ENCODE measurements around the gene GPATCH3. TPM values are rescaled to one million over a fixed set of nuclear protein-coding genes. Genes with fewer than 3 reads are reported as not detected.

The GPATCH3 gene
- total RNA-seq, 1 donor: 11.8 TPM

DNA sequence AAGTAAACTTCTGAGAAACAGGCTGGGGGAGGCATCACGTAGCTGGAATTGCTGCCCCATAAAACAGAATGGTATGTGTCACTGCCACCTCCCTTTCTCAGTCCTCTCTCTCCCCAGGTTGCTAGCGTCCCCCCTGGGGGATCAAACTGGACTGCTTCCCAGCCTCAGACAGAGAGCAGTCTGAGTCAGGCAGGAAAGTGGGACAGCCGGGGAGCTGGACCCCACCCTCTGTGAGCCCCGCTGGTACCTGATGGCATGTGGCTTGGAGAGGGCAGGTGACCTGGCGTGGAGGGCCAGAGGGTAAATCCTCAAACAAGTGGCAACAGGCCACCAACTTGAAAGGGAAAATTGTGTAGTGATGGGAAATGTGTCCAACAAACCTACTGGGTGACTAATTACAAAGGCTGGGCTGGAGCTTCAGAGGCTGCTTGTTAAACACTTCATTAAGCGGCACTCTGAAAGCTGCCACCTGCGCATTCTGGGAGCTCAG lies 38.3 kb downstream of the GPATCH3 start:
- Histone ChIP-seq H3K27me3 (ENCODE audit: insufficient read depth, low read length) (no peaks in the 10 kb centered on the region), H3K4me3 (ENCODE audit: low read length) (no peak overlapping the region), H3K9me3 (ENCODE audit: low read depth, low read length) (no peaks in the 10 kb centered on the region), H3K4me1 (ENCODE audit: insufficient read depth, low read length) (peaks cover 15% of the 10 kb centered on the region)

DNA sequence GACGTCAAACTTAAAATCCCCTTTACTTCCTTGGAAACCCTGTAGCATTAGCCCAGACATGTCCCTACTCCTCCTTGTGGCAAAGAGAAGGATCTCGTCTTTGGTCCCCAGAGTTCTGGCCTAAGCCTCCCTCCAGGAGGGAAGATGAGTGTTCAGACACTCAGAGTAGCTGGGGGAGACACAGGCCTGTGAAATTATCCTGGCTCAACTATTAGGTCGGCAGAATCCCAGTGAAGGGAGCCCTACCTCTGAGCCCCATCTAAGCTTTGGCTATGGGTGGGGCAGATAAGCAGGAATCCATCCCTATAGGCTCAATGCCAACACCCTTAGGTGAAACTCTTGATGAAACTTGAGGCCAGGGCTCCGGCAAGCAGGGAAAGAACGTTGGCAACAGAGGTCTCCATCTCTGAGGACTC lies 39.0 kb downstream of the GPATCH3 start:
- Histone ChIP-seq H3K9me3 (ENCODE audit: low read depth, low read length) (no peaks in the 10 kb centered on the region), H3K4me3 (ENCODE audit: low read length) (no peak overlapping the region), H3K4me1 (ENCODE audit: insufficient read depth, low read length) (peaks cover 15% of the 10 kb centered on the region), H3K27me3 (ENCODE audit: insufficient read depth, low read length) (no peaks in the 10 kb centered on the region)

DNA sequence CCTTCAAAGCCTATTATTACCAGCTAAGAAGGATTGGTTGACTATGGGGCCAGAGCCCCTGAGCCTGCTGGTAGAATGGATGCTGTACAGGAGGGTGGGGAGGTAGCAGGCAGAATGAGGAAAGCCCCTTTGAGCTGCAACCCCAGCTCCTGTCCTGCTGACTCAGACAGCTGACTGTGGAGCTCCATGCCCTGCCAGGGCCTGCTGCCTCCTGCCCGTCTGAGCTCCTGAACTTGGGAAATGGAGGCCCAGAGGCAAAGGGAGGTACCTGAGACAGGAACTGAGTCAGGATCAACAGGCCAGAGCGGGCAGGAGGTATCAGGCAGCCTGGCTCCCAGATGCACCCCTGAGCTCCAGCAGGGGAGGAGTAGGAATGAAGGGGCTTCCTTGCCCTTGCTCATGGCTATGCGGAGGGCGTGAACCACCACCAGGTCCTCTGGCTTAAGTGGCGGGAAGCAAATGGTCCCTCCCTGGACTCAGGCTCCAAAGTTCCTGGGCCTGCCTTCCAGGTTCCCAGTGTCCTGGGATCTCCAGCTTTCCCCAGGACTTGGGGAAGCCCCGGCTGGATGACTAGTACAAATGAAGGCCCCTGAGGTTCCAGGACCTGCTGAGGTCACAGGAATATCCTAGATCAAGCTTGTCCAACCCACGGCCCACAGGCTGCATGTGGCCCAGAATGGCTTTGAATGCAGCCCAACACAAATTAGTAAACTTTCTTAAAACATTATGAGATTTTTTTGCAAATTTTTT lies 41.2 kb downstream of the GPATCH3 start:
- Histone ChIP-seq H3K4me1 (ENCODE audit: insufficient read depth, low read length) (peaks cover 3% of the 10 kb centered on the region), H3K9me3 (ENCODE audit: low read depth, low read length) (no peaks in the 10 kb centered on the region), H3K27me3 (ENCODE audit: insufficient read depth, low read length) (no peaks in the 10 kb centered on the region)

DNA sequence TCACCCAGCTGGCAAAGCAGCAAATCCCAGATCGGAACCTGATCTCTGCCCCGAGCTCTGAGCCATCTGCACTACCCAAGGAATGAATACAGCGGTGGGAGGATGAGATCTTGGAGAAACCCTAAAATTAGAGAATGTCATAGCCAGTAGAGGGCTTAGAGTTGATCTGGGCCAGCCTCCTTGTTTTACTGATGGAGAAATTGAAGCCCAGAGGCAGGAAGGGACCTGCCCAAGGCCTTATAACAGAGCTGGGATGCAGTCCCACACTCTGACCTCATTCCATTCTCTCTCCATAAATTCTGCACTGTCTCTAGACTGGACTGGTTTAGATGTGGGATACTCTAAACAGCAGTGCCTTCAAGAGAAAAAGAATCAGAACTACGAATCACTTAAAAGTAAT lies 42.1 kb downstream of the GPATCH3 start:
- no peak overlapping the region for H3K4me3 ChIP-seq (ENCODE audit: low read length)
- H3K4me1 ChIP-seq (ENCODE audit: insufficient read depth, low read length): no peaks in the 10 kb centered on the region
- no peaks in the 10 kb centered on the region for H3K27me3 ChIP-seq (ENCODE audit: insufficient read depth, low read length)
- H3K9me3 ChIP-seq (ENCODE audit: low read depth, low read length): no peaks in the 10 kb centered on the region

More for the DNA sequence above, 41.2 kb downstream of the GPATCH3 start:
- no peak overlapping the region for H3K4me3 ChIP-seq (ENCODE audit: low read length)

DNA sequence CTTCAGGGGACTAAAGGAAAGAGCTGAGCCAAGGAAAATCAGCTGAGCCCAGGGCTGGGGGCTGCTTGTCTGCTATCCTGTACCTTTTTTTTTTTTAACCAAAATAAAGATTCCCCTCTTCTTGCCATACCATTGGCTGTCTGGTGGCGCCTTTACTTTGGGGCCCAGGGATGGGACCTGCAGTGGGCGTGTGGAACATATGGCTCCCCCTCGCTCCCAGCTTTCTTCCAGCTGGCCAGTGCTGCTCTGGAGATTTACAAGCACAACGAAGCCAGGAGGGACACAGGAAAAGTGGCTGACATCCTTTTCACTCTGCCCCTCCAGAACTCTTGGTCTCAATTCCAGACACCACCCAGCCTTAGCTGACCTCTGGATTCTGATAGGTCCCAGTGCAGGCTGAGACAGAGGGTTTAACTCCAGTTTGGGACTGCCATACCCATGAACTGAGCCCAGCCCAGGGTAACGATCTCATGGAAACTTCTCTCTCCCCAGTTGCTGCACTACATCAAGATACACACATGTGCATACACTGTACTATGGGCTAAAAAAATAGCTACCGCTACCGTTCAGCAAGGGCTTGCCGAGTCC lies 42.7 kb downstream of the GPATCH3 start:
- Histone ChIP-seq H3K4me1 (ENCODE audit: insufficient read depth, low read length) (no peaks in the 10 kb centered on the region), H3K9me3 (ENCODE audit: low read depth, low read length) (no peaks in the 10 kb centered on the region), H3K4me3 (ENCODE audit: low read length) (no peak overlapping the region), H3K27me3 (ENCODE audit: insufficient read depth, low read length) (no peaks in the 10 kb centered on the region)

DNA sequence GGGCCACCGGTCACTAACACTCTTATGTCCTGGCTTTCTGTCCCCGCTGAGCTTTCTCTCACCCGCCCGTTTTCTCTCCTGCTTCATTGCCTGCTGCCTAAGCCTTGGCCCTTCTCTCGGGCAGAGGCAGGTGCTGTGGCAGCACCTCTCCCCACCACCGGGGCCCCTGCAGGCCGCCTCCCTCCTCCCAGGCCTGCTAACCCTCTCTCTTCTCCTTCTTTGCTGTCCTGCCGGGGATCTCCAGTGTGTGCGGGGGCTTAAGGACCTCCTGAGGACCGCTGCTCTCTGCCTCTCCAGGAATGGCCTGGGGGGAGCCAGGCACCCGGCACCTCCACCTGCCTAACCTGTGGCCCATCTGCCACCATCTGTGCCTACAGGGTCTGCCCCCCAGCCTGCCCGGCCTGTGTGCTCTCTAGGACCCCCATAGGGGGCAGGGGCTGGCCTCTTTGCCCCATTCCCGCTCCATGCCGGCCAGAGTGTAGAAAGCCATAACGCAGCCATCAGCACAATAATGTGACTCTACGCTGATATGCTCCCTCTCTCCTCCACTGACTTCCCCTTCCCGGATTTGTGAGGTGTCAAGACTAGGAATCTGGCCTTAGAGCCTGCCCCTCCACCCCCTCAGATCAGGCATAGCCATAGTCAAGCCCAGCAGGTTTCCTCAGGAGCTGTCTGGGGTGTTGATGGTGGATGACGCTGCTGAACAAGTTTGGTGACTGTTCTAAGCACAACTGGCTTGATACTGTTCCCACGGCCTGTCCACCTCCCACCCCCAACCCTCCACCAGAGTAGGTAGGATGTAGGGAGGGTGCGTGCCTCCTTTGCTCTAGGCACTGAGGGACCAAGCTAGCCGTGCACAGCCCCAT lies 43.4 kb downstream of the GPATCH3 start:
- Histone ChIP-seq H3K4me1 (ENCODE audit: insufficient read depth, low read length) (no peaks in the 10 kb centered on the region), H3K27me3 (ENCODE audit: insufficient read depth, low read length) (no peaks in the 10 kb centered on the region), H3K9me3 (ENCODE audit: low read depth, low read length) (no peaks in the 10 kb centered on the region), H3K4me3 (ENCODE audit: low read length) (no peak overlapping the region)

DNA sequence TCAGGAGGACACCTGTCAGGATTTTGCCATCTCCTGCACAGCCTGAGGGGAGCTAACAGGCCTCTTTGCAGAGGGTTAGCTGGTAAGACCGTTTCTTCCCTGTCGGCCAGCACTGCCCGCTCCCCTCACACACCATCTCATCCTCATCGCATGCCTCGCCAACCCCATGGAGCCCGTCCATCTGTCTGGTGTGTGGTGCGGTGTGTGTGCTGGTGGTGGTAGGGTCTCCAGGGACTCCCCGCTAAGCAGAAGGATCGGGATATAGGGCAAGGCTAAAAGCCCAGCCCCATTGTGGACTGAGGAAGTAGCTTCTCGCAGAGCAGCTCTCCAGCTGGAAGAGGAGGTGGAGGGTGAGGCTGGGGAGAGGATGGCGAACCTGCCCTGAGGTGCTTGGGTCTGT lies 44.1 kb downstream of the GPATCH3 start:
- Histone ChIP-seq H3K4me3 (ENCODE audit: low read length) (no peak overlapping the region), H3K9me3 (ENCODE audit: low read depth, low read length) (no peaks in the 10 kb centered on the region), H3K4me1 (ENCODE audit: insufficient read depth, low read length) (no peaks in the 10 kb centered on the region), H3K27me3 (ENCODE audit: insufficient read depth, low read length) (no peaks in the 10 kb centered on the region)

DNA sequence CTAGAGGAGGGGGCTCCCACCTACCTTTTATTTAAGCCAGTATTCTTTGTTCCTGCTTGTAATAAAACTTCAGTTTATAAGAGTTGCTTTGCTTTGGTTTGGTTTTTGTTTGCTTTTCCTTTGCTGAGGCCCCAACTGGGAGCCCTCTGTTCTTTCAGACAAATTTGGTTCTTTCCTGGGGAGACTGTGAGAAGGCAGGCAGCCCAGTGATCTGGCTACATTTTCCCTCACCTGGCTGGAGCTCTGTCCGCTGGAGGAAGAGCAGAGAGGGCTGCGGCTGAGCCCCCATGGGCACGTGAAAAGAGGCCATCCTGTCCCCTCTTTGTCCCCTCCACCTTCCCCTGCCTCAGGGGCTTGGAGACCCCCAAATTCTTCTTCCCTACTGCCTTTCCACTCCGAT lies 44.6 kb downstream of the GPATCH3 start:
- Histone ChIP-seq H3K27me3 (ENCODE audit: insufficient read depth, low read length) (no peaks in the 10 kb centered on the region), H3K4me3 (ENCODE audit: low read length) (no peak overlapping the region), H3K4me1 (ENCODE audit: insufficient read depth, low read length) (no peaks in the 10 kb centered on the region), H3K9me3 (ENCODE audit: low read depth, low read length) (no peaks in the 10 kb centered on the region)

DNA sequence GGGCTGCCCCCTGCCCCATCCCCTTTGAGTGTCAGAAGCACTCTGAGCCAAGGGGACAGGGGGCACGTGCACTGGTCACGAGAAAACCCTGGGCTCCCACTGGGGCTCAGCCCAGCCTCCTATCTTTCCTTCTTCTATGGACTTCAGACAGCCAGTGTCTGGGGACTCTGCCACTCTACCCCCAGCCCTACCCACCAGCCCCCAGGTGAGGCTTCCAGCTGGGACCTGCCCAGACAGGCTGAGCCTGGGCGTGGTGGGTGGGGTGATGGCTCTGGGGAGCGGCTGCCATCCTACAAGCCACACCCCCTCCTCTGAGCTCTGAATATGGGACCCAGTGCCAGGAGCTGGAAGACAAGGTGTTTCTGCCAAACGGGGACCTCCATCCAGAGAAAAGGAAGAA lies 45.4 kb downstream of the GPATCH3 start:
- no peaks in the 10 kb centered on the region for H3K27me3 ChIP-seq (ENCODE audit: insufficient read depth, low read length)
- H3K4me1 ChIP-seq (ENCODE audit: insufficient read depth, low read length): no peaks in the 10 kb centered on the region
- H3K9me3 ChIP-seq (ENCODE audit: low read depth, low read length): no peaks in the 10 kb centered on the region
- no peak overlapping the region for H3K4me3 ChIP-seq (ENCODE audit: low read length)

DNA sequence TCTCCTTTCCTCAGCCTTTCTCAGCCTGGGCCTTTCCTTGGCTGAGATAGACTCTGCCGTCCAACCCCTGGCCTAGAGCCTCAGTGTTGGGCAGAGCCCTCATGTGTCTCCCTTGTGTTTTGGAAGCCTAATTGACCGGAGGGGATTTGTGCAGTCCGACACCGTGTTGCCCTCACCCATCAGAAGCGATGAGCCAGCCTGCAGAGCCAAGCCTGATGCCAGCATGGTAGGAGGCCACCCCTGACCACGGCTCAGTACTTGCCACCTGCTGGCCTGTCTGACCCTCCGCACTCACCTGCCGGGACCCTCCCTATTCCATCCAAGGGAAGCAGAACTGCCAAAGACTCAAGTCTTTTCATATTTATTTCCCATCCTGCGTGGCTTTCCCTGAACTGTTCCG lies 46.7 kb downstream of the GPATCH3 start:
- Histone ChIP-seq H3K27me3 (ENCODE audit: insufficient read depth, low read length) (no peaks in the 10 kb centered on the region), H3K4me3 (ENCODE audit: low read length) (no peak overlapping the region), H3K9me3 (ENCODE audit: low read depth, low read length) (no peaks in the 10 kb centered on the region)

DNA sequence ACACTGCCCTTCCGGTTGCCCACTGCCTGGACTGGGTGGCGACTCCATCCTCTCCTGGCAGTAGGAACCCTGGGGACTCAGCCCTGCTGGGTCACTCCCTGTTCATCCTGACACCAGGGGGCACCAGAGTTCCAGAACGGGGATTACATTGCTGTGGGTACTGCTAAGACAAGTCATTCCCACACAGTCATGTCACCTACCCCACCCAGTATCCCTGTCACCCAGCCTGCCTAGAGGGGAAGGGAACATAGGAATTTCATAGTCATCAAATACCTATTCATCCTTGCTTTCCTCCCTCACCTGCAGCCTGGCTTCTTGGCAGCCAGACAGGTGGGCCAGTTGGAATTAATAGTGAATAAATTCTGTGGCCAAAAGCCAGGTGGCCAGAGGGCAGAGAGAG lies 47.1 kb downstream of the GPATCH3 start:
- no peaks in the 10 kb centered on the region for H3K27me3 ChIP-seq (ENCODE audit: insufficient read depth, low read length)

More for the DNA sequence above, 46.7 kb downstream of the GPATCH3 start:
- H3K4me1 ChIP-seq (ENCODE audit: insufficient read depth, low read length): no peaks in the 10 kb centered on the region

DNA sequence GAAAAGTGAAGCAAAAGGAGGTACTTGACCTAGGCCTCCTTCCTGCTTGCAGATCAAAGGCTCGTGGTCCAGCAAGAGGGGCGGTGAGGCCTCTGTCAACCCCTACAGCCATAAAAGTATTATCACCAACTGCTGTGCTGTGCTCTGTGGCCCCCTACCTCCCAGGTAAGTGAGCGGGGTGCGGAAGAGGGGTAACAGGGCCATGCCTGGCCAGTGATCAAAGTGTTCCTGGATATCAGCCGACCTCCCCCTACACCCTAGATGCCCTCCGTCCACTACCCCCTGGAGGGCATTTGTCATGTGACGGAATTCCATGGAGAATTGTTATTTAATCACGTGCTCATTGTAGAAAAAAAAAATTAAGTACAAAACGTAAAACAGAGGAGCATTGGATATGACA lies 47.6 kb downstream of the GPATCH3 start:
- H3K4me1 ChIP-seq (ENCODE audit: insufficient read depth, low read length): no peaks in the 10 kb centered on the region
- no peaks in the 10 kb centered on the region for H3K27me3 ChIP-seq (ENCODE audit: insufficient read depth, low read length)
- H3K9me3 ChIP-seq (ENCODE audit: low read depth, low read length): no peaks in the 10 kb centered on the region
- no peak overlapping the region for H3K4me3 ChIP-seq (ENCODE audit: low read length)

More for the DNA sequence above, 47.1 kb downstream of the GPATCH3 start:
- Histone ChIP-seq H3K9me3 (ENCODE audit: low read depth, low read length) (no peaks in the 10 kb centered on the region), H3K4me1 (ENCODE audit: insufficient read depth, low read length) (no peaks in the 10 kb centered on the region), H3K4me3 (ENCODE audit: low read length) (no peak overlapping the region)

DNA sequence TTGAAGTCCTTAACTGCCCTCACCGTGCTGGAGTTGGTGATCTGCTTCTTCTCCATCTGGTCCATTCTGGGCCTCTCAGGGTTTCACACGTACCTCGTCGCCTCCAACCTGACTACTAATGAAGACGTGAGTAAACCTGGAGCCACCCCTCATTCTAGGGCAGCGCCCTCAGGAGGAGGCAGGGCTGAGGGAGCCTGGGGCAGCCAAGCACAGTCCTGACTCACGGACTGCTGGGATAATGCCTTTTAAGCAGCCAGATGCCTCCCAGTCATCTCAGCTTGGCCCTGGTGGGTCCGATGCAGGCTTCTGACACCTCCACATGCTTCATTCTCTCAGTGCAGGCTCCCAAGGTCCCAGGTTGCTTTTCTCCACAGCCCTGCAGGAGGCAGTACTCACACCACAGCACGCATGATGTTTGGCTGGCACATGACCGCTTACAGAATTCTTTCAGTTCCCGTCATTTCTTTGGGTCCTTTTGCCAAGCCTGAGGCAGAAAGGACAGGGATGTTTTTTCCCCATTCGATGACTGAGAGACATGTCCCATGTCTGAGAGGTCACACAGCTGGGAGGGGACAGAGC lies 49.1 kb downstream of the GPATCH3 start:
- Histone ChIP-seq H3K4me3 (ENCODE audit: low read length) (no peak overlapping the region), H3K4me1 (ENCODE audit: insufficient read depth, low read length) (no peaks in the 10 kb centered on the region), H3K9me3 (ENCODE audit: low read depth, low read length) (no peaks in the 10 kb centered on the region), H3K27me3 (ENCODE audit: insufficient read depth, low read length) (no peaks in the 10 kb centered on the region)

DNA sequence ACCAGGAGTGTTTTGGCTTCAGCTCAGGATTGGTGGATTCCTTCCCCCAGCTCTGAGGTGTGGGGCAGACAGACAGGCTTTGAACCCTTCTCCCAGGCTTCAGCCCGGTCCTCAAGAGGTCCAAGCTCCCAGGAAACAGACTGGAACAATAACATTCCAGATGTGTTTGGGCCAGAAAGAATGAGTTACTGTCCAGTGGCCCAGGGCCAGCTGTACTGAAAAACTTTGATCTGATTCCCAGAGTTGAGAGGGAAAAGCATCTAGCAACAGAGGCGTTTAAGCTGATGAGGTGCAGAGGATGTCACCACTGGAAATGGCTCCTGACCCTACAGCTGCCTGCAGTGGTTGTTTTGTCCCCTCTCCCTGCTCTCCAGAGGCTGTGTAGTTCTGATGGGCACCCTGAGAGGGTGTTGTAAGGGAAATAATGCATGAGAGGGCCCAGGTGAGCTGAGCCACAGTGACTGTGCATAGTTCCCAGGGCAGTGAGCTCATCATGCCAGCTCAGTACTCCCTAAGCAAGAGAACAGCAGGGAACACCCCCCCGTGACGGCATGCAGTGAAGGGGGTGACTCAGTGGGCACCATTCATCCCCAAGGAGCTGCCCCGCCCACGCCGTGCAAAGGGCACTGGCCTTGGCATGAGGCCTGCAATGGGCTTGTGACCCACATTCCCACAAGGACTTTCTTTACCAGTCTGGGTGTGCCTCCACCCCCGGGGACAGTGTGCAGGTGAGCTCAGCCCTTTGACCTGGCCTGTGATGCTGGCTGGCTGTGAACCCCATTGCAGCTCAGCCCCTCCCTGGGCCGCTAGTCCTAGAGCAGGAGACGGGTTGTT lies 51.1 kb downstream of the GPATCH3 start:
- no peak overlapping the region for H3K4me3 ChIP-seq (ENCODE audit: low read length)
- no peaks in the 10 kb centered on the region for H3K9me3 ChIP-seq (ENCODE audit: low read depth, low read length)
- no peaks in the 10 kb centered on the region for H3K27me3 ChIP-seq (ENCODE audit: insufficient read depth, low read length)
- H3K4me1 ChIP-seq (ENCODE audit: insufficient read depth, low read length): peaks cover 3% of the 10 kb centered on the region
